Esophagus squamous epithelium (tissue), 4 donors: ENCODE measurements around the gene AP4B1.

Experiments used
- POLR2A ChIP-seq, 4 donors: fragments of 450-650 bp; IDR thresholded peaks; one replicate each; pipeline ENCODE4 v1.6.1; 2017; ENCODE audit warnings: antibody characterized with exemption in 4 of 4, mild to moderate bottlenecking in 4 of 4, moderate library complexity in 3 of 4
- TF ChIP-seq, protein P1 (sequence below), 6 experiments: fragments of 450-650 bp in 4 of 6; fragments of 200-600 bp in 2 of 6; sonication (generic) in 2 of 6; IDR thresholded peaks; one replicate each; pipeline ENCODE4 v1.5.1; 2016 to 2019; ENCODE audit warnings: antibody characterized with exemption in 6 of 6, mild to moderate bottlenecking in 4 of 6, moderate library complexity in 4 of 6

DNA sequence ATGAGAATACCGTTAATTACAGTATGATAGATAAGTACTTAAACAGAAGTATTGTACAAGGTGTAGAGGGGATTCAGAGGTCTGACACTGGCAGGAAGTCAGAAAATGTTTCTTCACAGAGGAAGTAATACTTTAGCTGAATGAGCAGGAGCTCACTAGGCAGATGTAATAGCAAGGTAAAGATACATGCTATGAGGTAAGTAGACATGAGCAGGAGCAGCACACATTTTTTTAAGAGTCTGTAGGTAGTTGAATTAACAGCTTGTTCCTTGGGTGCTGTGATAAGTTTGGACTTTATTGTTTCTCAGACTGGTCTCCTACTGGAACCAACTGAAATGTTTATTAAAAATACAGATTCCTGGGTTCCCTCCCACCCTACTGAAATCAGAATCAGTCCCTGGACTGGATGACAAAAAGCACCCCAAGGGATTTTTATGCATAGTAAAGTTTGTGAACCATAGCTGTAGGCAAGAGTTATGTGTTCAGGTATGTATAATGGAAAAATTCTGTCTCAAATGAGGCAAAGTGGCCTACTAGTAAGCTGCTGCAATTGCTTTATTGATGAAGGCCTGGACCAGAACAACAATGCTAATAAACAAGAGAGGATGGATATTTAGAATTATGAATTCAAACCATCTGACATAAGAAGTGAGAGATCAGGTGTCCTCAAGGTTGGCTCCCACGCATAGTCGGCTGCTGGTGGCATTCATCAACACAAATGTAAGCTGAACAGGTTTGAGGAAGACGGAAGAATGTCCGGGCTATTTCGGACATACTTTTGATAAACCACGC lies 902 bp downstream of the AP4B1 start:
- TF ChIP-seq, protein P1, sequence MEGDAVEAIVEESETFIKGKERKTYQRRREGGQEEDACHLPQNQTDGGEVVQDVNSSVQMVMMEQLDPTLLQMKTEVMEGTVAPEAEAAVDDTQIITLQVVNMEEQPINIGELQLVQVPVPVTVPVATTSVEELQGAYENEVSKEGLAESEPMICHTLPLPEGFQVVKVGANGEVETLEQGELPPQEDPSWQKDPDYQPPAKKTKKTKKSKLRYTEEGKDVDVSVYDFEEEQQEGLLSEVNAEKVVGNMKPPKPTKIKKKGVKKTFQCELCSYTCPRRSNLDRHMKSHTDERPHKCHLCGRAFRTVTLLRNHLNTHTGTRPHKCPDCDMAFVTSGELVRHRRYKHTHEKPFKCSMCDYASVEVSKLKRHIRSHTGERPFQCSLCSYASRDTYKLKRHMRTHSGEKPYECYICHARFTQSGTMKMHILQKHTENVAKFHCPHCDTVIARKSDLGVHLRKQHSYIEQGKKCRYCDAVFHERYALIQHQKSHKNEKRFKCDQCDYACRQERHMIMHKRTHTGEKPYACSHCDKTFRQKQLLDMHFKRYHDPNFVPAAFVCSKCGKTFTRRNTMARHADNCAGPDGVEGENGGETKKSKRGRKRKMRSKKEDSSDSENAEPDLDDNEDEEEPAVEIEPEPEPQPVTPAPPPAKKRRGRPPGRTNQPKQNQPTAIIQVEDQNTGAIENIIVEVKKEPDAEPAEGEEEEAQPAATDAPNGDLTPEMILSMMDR (IDR thresholded peaks at IDR 0.05): no peak
- no peak for TF ChIP-seq POLR2A (IDR thresholded peaks at IDR 0.05)
